NCI-H510A treated with DMSO at 0.1 percent for 48 hours (cell line): ENCODE measurements around the gene ATP5PO.

Source experiments
- DNase-seq: peaks from one replicate; lab custom pipeline; 2025; lab: John Stamatoyannopoulos, UW

ATP5PO gene

DNA sequence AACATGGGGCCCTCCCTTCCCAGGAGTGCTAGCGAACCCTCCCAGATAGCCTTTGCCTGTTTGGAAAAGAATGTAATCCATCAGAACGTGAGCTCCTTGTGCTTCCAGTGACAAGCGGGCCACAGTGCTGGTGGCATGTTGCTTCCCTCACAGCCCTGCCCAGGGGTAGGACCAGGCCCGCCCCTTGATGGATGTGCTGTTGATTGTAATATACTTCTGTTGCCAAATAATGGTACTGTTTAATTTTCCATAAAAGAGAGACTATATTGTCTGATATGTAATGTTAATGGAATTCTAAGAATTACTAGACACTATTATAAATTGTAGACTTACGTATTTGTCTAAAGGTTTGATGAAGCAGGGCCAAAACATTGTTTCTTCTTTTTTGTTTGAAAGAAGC, 16.4 kb downstream of the ATP5PO start:
- DNase-seq = no peak

GRCh38 chr21:33898586-33898985, 17.0 kb downstream of the ATP5PO start:
- DNase-seq = no peak

DNA sequence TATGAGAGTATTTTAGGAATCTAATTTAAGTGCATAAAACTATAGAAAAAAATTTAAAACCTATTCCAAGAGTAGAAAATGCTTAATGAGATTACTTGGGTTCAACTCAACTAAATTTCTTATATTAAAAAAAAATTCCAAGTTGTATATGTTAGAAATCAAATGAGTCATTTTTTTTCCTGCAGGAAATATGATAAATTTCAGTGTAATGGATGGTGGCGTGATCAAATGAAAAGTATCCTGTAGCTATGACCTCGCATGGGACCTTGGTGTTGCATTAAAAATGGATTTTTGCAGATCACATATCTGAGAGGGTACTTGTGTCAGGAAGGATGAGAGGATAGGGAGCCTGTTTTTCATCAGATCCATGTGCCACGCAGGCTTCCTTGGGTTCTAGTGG, 17.9 kb downstream of the ATP5PO start:
- no peak for DNase-seq

DNA sequence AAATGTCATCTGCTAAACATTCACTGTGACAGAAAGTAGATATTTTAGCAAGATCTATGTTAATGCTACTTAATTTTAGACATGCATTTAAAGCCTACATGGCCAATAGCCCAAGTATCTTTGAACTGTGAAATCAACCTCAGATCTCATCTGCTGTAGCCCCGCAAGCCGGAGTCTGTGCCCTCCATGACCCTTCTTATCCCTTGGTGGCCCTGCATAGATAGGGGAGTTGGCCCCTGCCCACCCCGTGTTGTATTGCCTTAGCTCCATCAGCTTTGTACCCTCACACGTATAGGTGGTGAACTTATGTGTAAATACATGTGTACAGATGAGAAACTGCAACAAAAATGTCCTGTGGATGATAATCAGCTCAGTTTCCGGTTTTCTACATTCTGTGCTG, 18.5 kb downstream of the ATP5PO start:
- no peak for DNase-seq

DNA sequence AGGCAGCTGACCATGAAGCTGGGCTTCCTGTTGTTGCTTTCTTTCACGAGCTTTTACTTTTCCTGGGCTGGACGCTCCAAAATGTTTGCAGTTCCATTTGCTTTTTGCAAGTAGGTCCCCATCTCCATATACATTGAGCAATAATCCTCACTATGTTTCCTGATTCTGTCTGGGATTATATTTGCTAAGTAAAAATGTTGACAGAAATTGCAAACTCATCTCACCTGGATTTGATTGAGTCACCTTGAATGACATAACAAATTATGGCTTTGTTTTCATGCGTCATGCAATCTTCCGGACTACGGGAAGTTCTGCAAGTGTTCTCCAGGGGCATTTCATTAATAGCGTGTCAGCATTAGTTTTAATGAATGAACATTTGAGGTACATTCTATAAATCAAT, 18.9 kb downstream of the ATP5PO start:
- no peak for DNase-seq

DNA sequence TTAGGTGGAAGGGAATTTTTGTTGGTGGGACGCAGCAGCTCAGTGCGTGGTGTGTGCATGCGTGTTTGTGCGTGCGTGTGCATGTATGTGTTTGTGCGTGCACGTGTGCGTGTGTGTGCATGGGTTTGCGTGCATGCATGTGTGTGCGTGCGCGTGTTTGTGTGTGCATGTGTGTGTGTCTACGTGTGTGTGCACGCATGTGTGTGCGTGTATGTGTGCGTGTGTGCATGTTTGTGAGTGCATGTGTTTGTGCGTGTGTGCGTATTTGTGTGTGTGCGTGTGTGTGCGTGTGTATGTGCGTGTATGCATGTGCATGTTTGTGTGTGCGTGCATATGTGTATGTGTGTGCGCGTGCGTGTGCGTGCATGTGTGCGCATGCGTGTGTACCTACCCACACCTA, 20.2 kb downstream of the ATP5PO start:
- DNase-seq = no peak

- peak; percentile 88 for DNase-seq
These were observed 20.8 kb downstream of the ATP5PO start for GRCh38 chr21:33894736-33895288.

- no peak for DNase-seq
These were observed 21.7 kb downstream of the ATP5PO start for GRCh38 chr21:33893917-33894316.

DNA sequence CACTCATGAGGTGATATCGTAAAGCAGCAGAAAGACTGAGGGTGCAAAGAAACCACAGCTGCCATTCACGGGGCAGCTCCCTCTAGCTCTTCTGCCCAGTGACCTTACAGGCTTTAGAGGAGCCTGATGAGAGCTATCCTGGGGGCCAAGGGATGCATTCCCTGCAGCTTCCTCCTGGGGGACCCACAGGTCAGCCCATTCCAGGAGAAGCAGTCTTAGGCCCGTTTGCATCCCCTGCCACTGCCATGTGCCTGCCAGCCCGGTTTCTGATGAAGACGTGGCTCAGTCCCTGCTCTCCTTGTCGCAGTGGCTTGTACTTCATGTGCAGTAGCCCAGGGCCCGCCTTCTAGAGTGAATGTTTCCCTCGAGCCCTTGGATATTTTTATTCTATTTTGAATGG, 22.8 kb downstream of the ATP5PO start:
- no peak for DNase-seq

- DNase-seq = no peak
These were observed 25.4 kb downstream of the ATP5PO start for GRCh38 chr21:33890187-33890586.

DNA sequence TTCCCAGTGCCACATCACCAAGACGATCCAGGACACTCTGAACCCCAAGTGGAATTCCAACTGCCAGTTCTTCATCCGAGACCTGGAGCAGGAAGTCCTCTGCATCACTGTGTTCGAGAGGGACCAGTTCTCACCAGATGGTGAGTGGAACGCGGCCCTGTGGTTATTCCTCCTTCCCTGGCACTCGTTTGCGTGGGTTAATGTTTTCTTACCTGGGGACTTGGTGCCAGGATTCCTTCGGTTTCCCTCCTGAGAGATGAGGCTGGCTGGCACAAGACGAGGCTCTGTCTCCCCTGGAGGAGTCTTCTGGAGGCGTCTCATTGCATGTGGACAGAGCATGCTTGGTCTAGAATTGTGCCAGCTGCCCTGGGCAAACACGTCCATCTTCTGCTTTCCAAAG, 29.3 kb downstream of the ATP5PO start:
- no peak for DNase-seq

DNA sequence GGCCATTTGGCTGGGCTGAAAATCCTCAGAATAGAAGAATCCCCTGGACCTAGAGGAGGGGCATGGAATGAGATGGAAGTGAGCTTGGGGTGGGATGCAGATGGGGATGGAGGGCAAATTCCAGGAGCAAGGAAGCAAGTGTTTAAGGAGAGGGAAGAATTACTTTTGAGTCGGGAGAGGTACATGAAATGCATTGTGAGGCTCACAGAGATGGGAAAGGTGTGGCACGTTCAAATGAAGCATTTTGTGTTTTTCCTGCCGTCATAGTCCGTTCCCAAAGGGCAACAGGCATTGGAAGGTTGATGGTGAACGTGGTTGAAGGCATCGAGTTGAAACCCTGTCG, 30.5 kb downstream of the ATP5PO start:
- no peak for DNase-seq

DNA sequence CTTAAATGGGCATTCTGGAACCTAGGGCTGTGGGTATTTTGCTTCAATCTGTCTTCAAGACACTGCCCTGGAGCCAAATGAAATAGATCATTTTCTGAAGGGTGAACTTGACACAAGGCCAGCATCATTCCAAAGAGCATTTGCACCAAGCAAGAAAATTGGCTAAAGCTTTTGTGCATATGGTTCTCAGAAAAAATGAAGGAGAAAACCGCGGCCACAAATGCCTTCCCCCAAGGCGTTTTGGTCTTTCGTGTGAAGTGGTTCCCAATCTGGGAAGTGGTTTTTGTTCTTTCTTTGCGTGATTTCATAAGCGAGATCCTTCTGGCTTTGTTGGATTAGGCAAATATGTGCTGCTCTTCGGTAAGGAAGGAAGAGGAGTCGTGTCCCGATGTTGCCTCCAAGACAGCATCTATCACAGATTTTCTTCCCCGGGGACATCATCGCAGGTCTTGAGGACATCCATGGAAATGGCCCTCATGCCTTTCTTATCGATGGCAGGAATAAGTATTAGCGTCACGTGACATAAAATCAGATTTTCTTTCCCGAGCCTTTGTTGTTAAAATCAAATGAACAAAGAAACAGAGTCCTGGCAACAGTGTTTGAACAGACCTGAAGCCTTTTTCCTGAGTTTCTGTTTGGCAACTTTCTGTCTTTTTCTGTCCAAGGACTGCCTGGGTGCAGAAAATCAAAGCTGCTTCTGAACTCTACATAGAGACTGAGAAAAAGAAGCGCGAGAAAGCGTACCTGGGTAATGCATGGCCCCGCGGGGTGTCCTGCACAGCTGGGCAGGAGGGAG, 31.0 kb downstream of the ATP5PO start:
- no peak for DNase-seq

DNA sequence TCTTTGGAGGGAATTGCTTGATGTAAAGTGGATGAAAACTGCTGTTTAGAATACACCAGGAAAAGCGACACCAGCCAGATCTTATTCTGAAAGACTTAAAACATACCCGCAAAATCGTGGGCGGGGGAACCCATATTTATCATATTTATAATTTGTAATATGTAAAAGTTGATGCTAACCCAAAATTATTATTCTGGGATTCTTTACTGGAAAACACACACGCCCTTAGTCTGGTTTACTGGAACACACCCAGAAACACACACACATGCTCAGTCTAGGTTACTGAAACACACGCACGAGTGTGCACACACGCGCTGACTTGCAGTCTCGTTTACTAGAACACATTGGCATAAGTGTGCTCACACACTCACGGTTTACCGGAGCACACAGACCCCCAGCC, 32.5 kb downstream of the ATP5PO start:
- no peak for DNase-seq

- DNase-seq = no peak
These were observed 33.7 kb downstream of the ATP5PO start for GRCh38 chr21:33881689-33882440.

DNA sequence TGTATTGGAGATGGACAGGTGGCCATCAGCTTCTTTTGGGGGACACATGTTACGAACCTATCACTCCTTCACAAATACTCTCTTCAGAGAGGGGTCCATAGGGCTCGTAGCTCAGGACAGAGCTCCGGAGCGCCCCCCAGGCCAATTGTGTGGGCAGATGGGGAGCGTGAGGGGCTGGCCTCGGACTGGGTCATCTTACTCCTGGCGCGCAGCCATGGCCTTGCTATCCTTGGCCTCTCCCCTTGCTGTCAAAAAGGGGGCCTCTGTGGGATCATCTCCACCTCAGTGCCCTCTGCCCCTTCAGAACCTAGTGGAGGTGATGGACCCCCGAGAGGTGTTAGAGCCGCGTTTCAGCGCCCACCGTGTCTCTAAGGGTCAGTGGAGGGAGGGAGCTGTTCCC, 35.0 kb downstream of the ATP5PO start:
- DNase-seq = no peak

DNA sequence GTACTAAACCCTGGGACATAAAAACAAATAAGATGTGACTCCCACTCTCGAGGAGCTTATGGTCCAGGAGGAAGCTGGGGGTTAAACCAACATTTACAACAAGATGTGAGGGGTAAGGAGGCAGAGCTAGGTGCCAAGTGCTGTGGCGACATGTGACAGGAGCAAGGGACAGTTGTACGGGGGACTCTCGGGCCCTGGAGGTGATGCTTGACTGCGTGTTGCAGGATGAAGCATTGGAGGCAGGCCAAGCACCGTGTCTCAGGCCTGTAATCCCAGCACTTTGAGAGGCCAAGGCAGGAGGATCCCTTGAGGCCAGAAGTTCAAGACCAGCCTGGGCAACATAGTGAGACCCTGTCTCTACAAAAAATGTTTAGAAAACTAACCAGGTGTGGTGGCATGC, 36.8 kb downstream of the ATP5PO start:
- DNase-seq = no peak

- DNase-seq = no peak
These were observed 40.4 kb downstream of the ATP5PO start for GRCh38 chr21:33875026-33875695.

DNA sequence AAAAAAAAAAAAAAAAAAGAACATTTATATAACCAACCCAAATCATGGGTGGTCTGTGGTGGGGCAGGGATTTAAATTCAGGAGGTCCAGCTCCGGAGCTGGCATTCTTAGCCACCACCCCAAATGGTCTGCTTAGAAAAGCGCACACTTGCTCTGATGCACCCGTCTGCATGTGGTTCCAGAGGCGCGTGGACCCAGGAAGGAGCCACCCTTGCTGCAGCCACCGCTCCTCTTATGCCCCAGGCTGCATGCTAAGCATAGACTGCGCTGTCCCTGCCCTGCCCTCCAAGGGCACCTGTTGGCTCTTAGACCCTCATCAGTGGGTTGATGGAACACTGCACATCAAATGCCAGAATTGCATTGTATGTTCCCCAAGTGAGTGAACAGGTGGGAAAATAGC, 41.4 kb downstream of the ATP5PO start:
- DNase-seq = no peak

DNA sequence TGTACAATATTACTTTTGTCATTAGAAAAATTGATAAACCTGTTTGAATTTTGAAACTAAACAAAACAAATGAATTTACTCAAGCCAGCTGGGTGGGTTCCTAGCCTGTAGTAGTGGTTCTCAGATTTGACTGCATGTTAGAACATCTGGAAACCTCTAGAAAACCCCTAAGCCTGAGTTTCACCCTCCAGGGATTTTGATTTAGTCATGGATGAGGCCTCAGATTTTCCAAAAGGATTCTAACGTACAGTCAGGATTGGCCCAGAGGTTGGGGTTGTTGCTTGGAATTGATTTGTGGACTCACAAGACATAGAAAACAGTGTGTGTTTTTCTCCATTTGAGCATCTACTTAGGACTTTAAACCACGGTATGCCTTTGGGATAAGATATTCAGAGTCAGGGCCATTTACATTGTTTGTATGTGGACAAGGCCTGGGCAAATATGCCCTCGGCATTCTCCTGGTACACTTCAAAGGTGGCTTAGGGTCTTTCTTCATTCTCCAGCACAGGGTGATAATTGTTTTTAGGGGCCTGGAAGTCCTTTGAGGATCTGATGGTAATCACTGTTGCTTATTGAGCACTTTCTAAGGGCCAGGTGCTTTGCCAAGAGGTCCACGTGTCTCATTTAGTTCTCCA, 42.6 kb downstream of the ATP5PO start:
- no peak for DNase-seq

- DNase-seq = no peak
These were observed 44.4 kb downstream of the ATP5PO start for GRCh38 chr21:33871171-33871570.

GRCh38 chr21:33870768-33871167, 44.8 kb downstream of the ATP5PO start:
- DNase-seq = no peak
